ENCODE measurements around the gene LHX6. TPM values are rescaled to one million over a fixed set of nuclear protein-coding genes. Genes with fewer than 3 reads are reported as not detected.

The LHX6 gene
- total RNA-seq, 1 experiment from 2014 or later, result not detected

GRCh38 chr9:122220673-122221182, 8.0 kb downstream of the LHX6 start:
- no peaks in the 10 kb centered on the region for H3K9me3 ChIP-seq
- H3K27me3 ChIP-seq, result peaks cover 21% of the 10 kb centered on the region
- H3K4me3 ChIP-seq, result no peak overlapping the region
- no peaks in the 10 kb centered on the region for H3K36me3 ChIP-seq
- no peak for DNase-seq

- Histone ChIP-seq H3K9me3 (no peaks in the 10 kb centered on the region), H3K36me3 (no peaks in the 10 kb centered on the region), H3K27me3 (peaks cover 22% of the 10 kb centered on the region), H3K4me3 (no peak overlapping the region)
- DNase-seq, result no peak
These were observed 8.7 kb downstream of the LHX6 start for GRCh38 chr9:122219856-122220672.

GRCh38 chr9:122218935-122219855, 9.6 kb downstream of the LHX6 start:
- no peak for DNase-seq
- no peaks in the 10 kb centered on the region for H3K9me3 ChIP-seq
- peaks cover 23% of the 10 kb centered on the region for H3K27me3 ChIP-seq
- no peak overlapping the region for H3K4me3 ChIP-seq
- no peaks in the 10 kb centered on the region for H3K36me3 ChIP-seq

GRCh38 chr9:122218071-122218934, 10.5 kb downstream of the LHX6 start:
- H3K36me3 ChIP-seq, result no peaks in the 10 kb centered on the region
- H3K27me3 ChIP-seq, result peaks cover 27% of the 10 kb centered on the region
- H3K9me3 ChIP-seq, result no peaks in the 10 kb centered on the region
- no peak overlapping the region for H3K4me3 ChIP-seq
- DNase-seq, result no peak

- H3K9me3 ChIP-seq, result no peaks in the 10 kb centered on the region
- DNase-seq, result no peak
These were observed 11.1 kb downstream of the LHX6 start for GRCh38 chr9:122217640-122218039.

GRCh38 chr9:122216798-122217418, 11.8 kb downstream of the LHX6 start:
- no peaks in the 10 kb centered on the region for H3K9me3 ChIP-seq
- no peaks in the 10 kb centered on the region for H3K36me3 ChIP-seq
- H3K4me3 ChIP-seq, result no peak overlapping the region
- DNase-seq, result no peak
- H3K27me3 ChIP-seq, result peaks cover 38% of the 10 kb centered on the region

More at GRCh38 chr9:122217640-122218039, 11.1 kb downstream of the LHX6 start:
- H3K4me3 ChIP-seq, result no peak overlapping the region
- peaks cover 32% of the 10 kb centered on the region for H3K27me3 ChIP-seq
- H3K36me3 ChIP-seq, result no peaks in the 10 kb centered on the region

GRCh38 chr9:122216138-122216797, 12.5 kb downstream of the LHX6 start:
- no peaks in the 10 kb centered on the region for H3K9me3 ChIP-seq
- DNase-seq, result no peak
- H3K4me3 ChIP-seq, result no peak overlapping the region
- peaks cover 44% of the 10 kb centered on the region for H3K27me3 ChIP-seq
- no peaks in the 10 kb centered on the region for H3K36me3 ChIP-seq

GRCh38 chr9:122215663-122216062, 13.1 kb downstream of the LHX6 start:
- no peak overlapping the region for H3K4me3 ChIP-seq
- H3K9me3 ChIP-seq, result no peaks in the 10 kb centered on the region
- no peak for DNase-seq
- H3K36me3 ChIP-seq, result no peaks in the 10 kb centered on the region
- peaks cover 48% of the 10 kb centered on the region for H3K27me3 ChIP-seq

- H3K9me3 ChIP-seq, result no peaks in the 10 kb centered on the region
- no peaks in the 10 kb centered on the region for H3K36me3 ChIP-seq
- no peak overlapping the region; the same call in none of the 2 replicates for H3K4me3 ChIP-seq
- H3K27me3 ChIP-seq, result peaks cover 39% of the 10 kb centered on the region
- DNase-seq, result no peak
These were observed 14.2 kb downstream of the LHX6 start for GRCh38 chr9:122214507-122214906.

GRCh38 chr9:122213589-122214413, 15.0 kb downstream of the LHX6 start:
- Histone ChIP-seq H3K27me3 (peaks cover 32% of the 10 kb centered on the region), H3K36me3 (no peaks in the 10 kb centered on the region), H3K9me3 (no peaks in the 10 kb centered on the region), H3K4me3 (peak overlapping the region; percentile 40)
- DNase-seq, result peak; percentile 48

- DNase-seq, result no peak
- peaks cover 28% of the 10 kb centered on the region for H3K27me3 ChIP-seq
- peak overlapping the region; percentile 40; the same call in 1 of the 2 replicates for H3K4me3 ChIP-seq
- H3K9me3 ChIP-seq, result no peaks in the 10 kb centered on the region
- H3K36me3 ChIP-seq, result no peaks in the 10 kb centered on the region
These were observed 15.6 kb downstream of the LHX6 start for GRCh38 chr9:122213102-122213588.

GRCh38 chr9:122212473-122213004, 16.2 kb downstream of the LHX6 start:
- no peak for DNase-seq
- no peaks in the 10 kb centered on the region for H3K36me3 ChIP-seq
- H3K9me3 ChIP-seq, result no peaks in the 10 kb centered on the region
- peaks cover 28% of the 10 kb centered on the region for H3K27me3 ChIP-seq
- H3K4me3 ChIP-seq, result no peak overlapping the region

- no peaks in the 10 kb centered on the region for H3K36me3 ChIP-seq
- H3K4me3 ChIP-seq, result no peak overlapping the region
- H3K27me3 ChIP-seq, result peaks cover 25% of the 10 kb centered on the region
- no peak for DNase-seq
- no peaks in the 10 kb centered on the region for H3K9me3 ChIP-seq
These were observed 19.3 kb downstream of the LHX6 start for GRCh38 chr9:122209451-122209850.

- DNase-seq, result no peak
These were observed 21.7 kb downstream of the LHX6 start for GRCh38 chr9:122207096-122207495.

More at GRCh38 chr9:122207096-122207495, 21.7 kb downstream of the LHX6 start:
- no peaks in the 10 kb centered on the region for H3K36me3 ChIP-seq
- no peaks in the 10 kb centered on the region for H3K9me3 ChIP-seq
- H3K4me3 ChIP-seq, result no peak overlapping the region
- H3K27me3 ChIP-seq, result peaks cover 13% of the 10 kb centered on the region
